M059J (cell line): ENCODE results near the gene GPC5. TPM values are rescaled to one million over a fixed set of nuclear protein-coding genes. Genes with fewer than 3 reads are reported as not detected.

Experiments
- DNase-seq: peaks from one replicate; pipeline ENCODE4 v3.0.0-alpha.2; 2012; ENCODE audit warnings: low read depth
- total RNA-seq: library from RNA; depleted of rRNA; stranded (reverse); fragments of >200 nt; shearing (Covaris generic); gene quantifications from 2 replicates; pipeline ENCODE4 v1.2.3, GENCODE V29; 2014

Gene GPC5
- total RNA-seq, 1 experiment from 2014 or later: 0.25 TPM

- no peak for DNase-seq
Measured at GRCh38 chr13:92137520-92137919, 739.1 kb downstream of the GPC5 start.

GRCh38 chr13:92143766-92144165 lies 745.3 kb downstream of the GPC5 start:
- no peak for DNase-seq

- DNase-seq: no peak
Measured at GRCh38 chr13:92150606-92151005, 752.2 kb downstream of the GPC5 start.

- peak; percentile 18 for DNase-seq
Measured at GRCh38 chr13:92158346-92158745, 759.9 kb downstream of the GPC5 start.

GRCh38 chr13:92164822-92165221 lies 766.4 kb downstream of the GPC5 start:
- no peak for DNase-seq

- no peak for DNase-seq
Measured at GRCh38 chr13:92172191-92172590, 773.8 kb downstream of the GPC5 start.

GRCh38 chr13:92173254-92173653 lies 774.8 kb downstream of the GPC5 start:
- DNase-seq: no peak

GRCh38 chr13:92175330-92175729 lies 776.9 kb downstream of the GPC5 start:
- peak; percentile 25 for DNase-seq

- DNase-seq: no peak
Measured at GRCh38 chr13:92177966-92178365, 779.5 kb downstream of the GPC5 start.

GRCh38 chr13:92179223-92179622 lies 780.8 kb downstream of the GPC5 start:
- DNase-seq: no peak

GRCh38 chr13:92187378-92187989 lies 789.1 kb downstream of the GPC5 start:
- peak; percentile 8 for DNase-seq

- no peak for DNase-seq
Measured at GRCh38 chr13:92188574-92188973, 790.2 kb downstream of the GPC5 start.

- no peak for DNase-seq
Measured at GRCh38 chr13:92196591-92197256, 798.3 kb downstream of the GPC5 start.

GRCh38 chr13:92197669-92198068 lies 799.2 kb downstream of the GPC5 start:
- no peak for DNase-seq

GRCh38 chr13:92218615-92219014 lies 820.2 kb downstream of the GPC5 start:
- no peak for DNase-seq

- DNase-seq: no peak
Measured at GRCh38 chr13:92221916-92222315, 823.5 kb downstream of the GPC5 start.

- DNase-seq: peak; percentile 10
Measured at GRCh38 chr13:92224052-92224821, 825.8 kb downstream of the GPC5 start.

GRCh38 chr13:92224825-92225224 lies 826.4 kb downstream of the GPC5 start:
- no peak for DNase-seq

GRCh38 chr13:92225861-92226260 lies 827.4 kb downstream of the GPC5 start:
- no peak for DNase-seq

- DNase-seq: no peak
Measured at GRCh38 chr13:92232871-92233270, 834.5 kb downstream of the GPC5 start.

GRCh38 chr13:92251671-92252210 lies 853.3 kb downstream of the GPC5 start:
- DNase-seq: no peak

- DNase-seq: no peak
Measured at GRCh38 chr13:92255526-92255925, 857.1 kb downstream of the GPC5 start.

- DNase-seq: no peak
Measured at GRCh38 chr13:92256211-92256610, 857.8 kb downstream of the GPC5 start.
